Loucy (cell line): ENCODE measurements around the gene CRLF3.

Experiments
- CTCF ChIP-seq: fragments of 200-600 bp; sonication (generic); conservative IDR thresholded peaks from 2 replicates; pipeline ENCODE4 v1.5.1; 2014; ENCODE audit warnings: mild to moderate bottlenecking, antibody characterized with exemption, low read length
- EZH2phosphoT487 ChIP-seq: fragments of 200-600 bp; IDR thresholded peaks from 2 replicates; pipeline ENCODE4 v1.6.1; 2018; ENCODE audit warnings: antibody characterized with exemption, mild to moderate bottlenecking, moderate library complexity, borderline replicate concordance

DNA sequence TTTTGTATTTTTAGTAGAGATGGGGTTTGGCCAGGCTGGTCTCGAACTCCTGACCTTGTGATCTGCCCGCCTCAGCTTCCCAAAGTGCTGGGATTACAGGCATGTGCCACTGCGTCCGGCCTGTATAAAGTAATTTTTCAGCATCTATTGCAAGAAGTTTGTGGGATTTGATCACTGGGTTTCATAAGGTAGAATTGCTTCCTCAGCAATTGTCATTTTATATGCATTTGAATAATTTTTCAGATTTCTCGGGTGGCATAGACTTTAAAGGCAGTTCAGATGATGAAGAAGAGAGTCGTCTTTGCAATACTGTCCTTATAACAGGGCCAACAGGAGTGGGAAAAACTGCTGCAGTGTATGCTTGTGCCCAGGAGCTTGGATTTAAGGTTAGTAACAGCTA is 44.5 kb upstream of the CRLF3 start:
- no peak for TF ChIP-seq CTCF
- no peak for TF ChIP-seq EZH2phosphoT487
